ENCODE measurements around the gene GCSAML. TPM values are rescaled to one million over a fixed set of nuclear protein-coding genes. Genes with fewer than 3 reads are reported as not detected.

The GCSAML gene
- total RNA-seq: under 0.01 TPM in 1 of 2 replicates, not detected in the other

GRCh38 chr1:247548769-247549182, at the start of gene GCSAML:
Gene GCSAML, plus strand, starts transcription at chr1:247549134. Its CDS starts 58 bp downstream, at chr1:247549192.

GRCh38 chr1:247536340-247536739, 12.6 kb upstream of the GCSAML start, which contains the start of gene OR2C3:
Gene OR2C3, minus strand, starts transcription at chr1:247536440. Its CDS starts 3,929 bp downstream, at chr1:247532511.

DNA sequence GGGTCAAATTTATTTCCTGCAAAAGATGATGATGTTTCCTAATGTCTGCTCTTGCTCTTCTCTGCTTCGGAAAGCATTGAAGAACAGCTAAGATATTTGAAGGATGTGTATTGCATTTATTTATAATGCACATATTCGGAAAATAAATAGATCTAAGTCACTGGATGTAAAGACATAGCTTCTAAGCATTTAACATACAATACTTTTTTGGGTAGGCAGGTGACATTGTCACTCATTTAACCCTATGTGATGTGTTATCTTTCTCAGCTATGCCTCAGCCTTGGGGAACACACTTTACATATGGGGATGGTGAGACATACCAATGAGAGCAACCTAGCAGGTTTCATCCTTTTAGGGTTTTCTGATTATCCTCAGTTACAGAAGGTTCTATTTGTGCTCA, 39.1 kb downstream of the GCSAML start, which contains the start of gene OR2G2:
TSS of gene OR2G2 (plus strand) at position 301 of the 400 bp plus-strand sequence. CDS start at position 301, 0 bp downstream.

DNA sequence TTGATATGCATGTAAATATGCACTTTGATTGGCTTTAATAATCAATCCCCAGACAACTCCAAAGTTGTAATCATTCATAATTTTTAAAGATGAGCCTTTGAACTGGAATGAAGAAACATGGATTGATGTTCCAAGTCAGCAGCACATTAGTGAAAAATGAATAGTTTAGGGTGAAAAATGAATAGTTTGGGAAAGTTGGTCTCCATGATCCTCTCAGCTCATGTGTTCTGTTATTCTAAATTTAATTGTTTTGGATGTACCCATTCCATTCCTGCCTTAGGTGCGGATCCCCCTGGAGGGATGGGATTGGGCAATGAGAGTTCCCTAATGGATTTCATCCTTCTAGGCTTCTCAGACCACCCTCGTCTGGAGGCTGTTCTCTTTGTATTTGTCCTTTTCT, 56.4 kb downstream of the GCSAML start, which contains the start of gene OR2G3:
TSS of gene OR2G3 (plus strand) at position 301 of the 400 bp plus-strand sequence. CDS start at position 301, 0 bp downstream.

Other genes with a start within 250 kb of the GCSAML start
- gene ZNF496, start 217.3 kb upstream of the GCSAML start, total RNA-seq: 13.8 and 19.3 TPM in 2 replicates
- gene NLRP3, start 133.0 kb upstream of the GCSAML start, total RNA-seq: under 0.01 and 0.31 TPM in 2 replicates
- not detected in 2 replicates for gene OR2B11, start 91.0 kb upstream of the GCSAML start, total RNA-seq
- gene OR2C3, start 12.7 kb upstream of the GCSAML start, total RNA-seq: not detected in 2 replicates
- not detected in 2 replicates for gene OR2G2, start 39.2 kb downstream of the GCSAML start, total RNA-seq
- not detected in 2 replicates for gene OR2G3, start 56.5 kb downstream of the GCSAML start, total RNA-seq
- not detected in 2 replicates for gene OR13G1, start 130.6 kb downstream of the GCSAML start, total RNA-seq
- gene OR6F1, start 167.5 kb downstream of the GCSAML start, total RNA-seq: not detected in 2 replicates
- gene OR14K1, start 189.5 kb downstream of the GCSAML start, total RNA-seq: not detected in 2 replicates
- not detected in 2 replicates for gene OR14A2, start 199.0 kb downstream of the GCSAML start, total RNA-seq
- gene OR1C1, start 211.4 kb downstream of the GCSAML start, total RNA-seq: not detected in 2 replicates

Data from bladder microvascular endothelial cell (primary cell).